NCI-H146 (cell line): Measurements from ENCODE around the gene ACADVL.
A peak's percentile ranks its signal among the peaks of the same experiment; 100 is the strongest.

Experiments
- DNase-seq: peaks from one replicate; lab custom pipeline; 2025; lab: John Stamatoyannopoulos, UW

ACADVL gene

GRCh38 chr17:7191571-7192270, 28.0 kb upstream of the ACADVL start:
- DNase-seq: peak; percentile 14

GRCh38 chr17:7192271-7192937, 27.3 kb upstream of the ACADVL start:
- no peak for DNase-seq

DNA sequence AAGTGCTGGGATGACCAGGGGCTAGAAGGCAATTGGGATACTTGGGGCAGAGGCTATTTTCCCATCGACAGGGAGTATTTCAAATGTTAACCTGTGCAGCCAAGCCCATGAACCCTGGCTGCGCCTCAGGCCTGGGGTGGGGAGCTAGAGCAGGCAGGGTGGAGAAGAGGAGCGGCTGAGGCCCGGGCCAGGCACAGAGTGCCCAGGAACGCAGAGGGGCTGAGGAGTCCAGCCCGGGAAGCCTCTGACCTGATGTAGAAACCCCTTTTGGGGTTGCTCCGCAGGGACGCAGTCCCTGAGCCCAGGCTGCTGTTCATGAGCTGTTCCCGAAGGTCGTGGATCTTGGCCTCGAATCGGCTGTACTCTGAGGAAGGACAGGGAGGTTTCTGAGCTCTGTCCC, 23.8 kb upstream of the ACADVL start:
- no peak for DNase-seq

DNA sequence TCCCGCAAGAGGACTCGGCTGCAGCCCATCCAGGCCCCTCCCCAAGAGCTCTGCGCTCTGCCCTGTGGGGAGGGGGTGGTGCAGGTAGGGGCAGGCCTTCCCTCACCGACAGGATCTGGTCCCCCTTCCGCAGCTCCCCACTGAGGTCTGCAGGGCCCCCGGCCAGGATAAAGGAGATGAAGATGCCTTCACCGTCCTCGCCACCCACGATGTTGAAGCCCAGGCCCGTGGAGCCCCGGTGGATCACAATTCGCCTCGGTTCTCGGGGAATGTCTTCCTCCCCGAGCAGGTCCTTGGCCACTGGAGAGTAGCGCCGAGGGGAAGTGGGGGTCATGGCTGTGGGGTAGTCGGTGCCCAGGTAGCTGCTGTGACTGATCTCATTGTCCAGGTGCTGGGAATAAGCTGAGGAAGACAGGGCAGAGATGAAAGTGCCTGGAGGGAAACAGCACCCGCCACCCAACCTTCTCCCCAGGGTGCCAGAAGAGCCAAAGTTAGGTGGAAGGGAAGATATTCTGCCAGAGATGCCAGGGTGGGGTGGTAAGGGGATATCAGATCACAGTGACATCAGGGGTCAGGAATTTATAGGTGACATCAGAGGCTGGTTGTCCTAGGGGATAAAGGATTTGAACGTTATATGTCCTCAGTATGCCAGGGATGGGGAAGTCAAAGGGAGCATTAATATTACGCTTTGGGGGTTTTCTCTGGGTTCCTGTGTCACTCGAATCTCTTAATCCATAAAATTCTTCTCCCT, 22.9 kb upstream of the ACADVL start:
- no peak for DNase-seq

- DNase-seq: no peak
Observed at GRCh38 chr17:7203391-7203790, 16.3 kb upstream of the ACADVL start.

GRCh38 chr17:7204336-7204735, 15.4 kb upstream of the ACADVL start:
- no peak for DNase-seq

- DNase-seq: peak; percentile 97
Observed at GRCh38 chr17:7204828-7205461, 14.8 kb upstream of the ACADVL start.

DNA sequence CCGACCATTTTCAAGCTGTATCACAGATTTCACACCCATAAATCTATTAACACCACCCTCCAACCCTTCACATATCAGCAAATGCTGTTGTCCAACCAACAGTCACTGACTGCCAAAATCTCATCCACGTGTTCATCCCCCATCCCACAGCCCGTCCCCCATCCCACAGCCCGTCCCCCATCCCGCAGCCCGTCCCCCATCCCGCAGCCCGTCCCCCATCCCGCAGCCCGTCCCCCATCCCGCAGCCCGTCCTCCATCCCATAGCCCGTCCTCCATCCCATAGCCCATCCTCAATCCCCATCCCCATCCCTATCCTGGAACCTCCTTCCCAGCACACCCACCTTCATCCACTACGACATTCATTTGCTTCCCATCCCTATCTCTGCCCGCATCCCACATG, 14.2 kb upstream of the ACADVL start:
- no peak for DNase-seq

DNA sequence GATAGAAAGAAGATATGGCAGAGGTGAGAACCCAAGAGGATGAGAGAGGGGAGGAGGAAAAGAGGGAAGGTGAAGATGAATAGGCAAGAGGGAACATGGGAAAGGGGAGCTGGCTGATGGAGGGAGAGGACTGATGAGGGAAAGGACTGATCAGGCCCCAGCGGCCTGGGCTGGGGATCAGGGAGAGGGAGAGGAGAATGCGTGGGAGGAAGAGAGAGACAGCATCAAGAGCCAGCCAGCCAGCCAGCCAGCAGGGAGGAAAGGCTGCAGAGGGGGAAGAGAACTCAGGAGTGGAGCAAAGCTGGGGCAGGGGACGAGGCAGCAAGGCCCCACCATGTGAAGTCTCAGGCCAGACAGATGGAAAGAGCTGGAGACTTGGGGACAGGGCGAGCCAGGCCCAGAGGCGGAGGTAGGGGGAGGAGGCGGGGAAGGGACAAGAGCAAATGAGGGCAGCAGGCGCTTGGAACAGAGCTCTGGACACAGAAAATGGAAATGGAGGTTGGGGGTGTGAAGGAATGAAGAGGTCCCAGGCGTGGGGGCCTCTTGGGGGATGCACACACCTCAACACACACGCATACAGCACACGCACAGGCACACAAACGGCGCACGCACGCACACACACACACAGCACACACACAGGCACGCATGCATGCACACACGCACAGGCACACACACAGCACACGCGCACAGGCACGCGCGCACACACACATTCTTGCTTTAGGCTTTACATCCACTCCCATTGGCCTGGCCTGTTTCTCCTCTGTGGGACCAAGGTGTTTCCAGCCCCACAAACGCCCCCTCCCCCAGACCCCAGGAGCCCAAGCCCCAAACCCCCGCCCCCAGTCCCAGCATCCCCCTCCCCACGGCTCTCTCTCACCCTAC, 12.4 kb upstream of the ACADVL start:
- no peak for DNase-seq

DNA sequence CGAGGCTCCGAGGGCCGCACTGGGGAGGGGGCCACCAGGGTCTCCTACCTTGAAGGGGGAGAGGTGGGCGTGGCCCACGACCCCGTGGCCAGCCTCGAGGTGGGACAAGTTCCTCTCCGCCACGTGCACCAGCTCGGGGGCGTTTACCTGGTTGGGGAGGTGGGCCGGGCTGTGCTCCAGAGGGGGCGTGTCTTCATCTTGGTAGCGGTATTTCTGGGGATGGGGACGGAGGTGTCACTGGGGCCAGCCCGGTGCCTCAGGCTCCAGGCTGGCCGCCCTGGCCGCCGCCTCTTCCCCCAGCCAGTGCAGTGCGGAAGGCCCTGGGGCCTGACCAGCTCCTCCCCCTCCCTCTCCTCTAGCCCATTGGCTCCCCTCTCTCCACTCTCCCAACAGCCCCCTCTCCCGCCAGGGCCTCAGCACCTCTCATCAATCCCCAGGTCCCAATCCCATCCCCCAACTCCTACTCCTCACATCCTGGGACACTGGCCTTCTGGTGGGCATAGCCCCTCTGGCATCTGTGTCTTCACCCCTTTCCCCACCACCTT, 11.6 kb upstream of the ACADVL start:
- no peak for DNase-seq

DNA sequence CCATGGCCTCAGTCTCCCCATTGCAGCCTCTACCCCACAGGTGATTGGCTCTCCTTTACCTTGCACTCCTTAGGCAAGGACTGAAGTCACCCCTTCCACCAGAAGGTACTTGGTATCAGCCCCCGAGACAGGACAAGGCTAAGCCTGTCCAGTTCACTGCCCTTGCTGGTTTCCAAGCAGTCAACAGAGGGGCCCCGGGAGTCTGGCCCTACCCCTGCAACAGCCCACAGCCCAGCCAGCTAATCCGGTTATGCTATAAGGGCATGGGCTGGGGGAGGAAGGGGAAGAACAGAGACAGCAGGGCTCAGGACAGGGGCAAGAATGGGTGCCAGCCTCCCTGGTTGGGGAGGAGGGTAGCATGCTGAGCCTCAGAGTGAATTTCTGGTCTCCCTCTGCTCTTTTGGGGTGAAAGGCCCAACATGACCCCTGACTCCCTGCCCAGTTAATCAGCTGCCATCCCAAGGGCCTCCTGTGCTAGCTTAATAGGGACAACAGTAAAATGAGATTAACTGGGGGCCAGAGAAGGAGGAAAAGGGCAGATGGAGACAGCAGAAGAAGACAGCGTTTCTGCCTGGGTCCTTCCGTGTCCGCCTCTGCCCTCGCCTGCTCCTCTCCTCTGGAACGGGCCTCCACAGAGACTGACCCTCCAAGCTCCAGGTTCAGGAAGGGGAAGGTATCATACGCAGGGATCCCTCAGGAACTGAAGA, 10.8 kb upstream of the ACADVL start:
- no peak for DNase-seq

DNA sequence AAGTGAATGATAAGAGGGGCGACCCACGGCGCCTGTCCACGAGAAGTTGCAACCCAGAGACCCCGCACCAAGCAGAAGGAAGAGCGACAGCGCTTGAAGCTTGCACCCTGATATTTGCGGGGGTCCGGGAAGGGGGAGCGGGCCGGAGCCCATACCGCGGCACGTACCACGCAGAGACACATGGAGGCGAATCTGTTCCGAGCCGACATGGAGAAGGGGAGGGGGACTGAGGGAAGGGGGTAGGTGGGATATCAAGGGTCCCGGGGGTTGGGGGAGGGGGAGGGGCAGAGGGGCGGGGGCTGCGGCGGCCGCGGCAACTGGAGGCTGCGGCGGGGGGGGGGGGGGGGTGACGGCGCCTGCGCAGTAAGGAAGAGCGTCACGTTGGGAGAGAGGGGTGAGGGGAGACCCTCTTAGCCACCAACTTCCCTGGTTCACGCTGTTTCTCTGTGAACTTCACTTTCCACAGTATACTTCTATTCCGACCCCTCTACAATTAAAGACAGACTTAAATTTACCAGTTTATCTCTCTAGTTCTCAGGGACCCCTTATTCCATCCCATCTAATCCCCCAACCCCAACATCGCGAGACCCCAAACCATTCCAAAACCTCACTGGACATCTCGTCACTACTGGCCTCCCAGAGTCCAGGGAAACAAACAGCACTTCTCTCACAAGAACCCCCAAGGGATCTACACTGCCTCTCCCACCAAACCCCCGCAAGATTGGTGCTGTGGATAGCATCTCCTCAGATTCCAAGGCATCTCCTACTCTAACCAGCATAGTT, 8.1 kb upstream of the ACADVL start:
- no peak for DNase-seq

DNA sequence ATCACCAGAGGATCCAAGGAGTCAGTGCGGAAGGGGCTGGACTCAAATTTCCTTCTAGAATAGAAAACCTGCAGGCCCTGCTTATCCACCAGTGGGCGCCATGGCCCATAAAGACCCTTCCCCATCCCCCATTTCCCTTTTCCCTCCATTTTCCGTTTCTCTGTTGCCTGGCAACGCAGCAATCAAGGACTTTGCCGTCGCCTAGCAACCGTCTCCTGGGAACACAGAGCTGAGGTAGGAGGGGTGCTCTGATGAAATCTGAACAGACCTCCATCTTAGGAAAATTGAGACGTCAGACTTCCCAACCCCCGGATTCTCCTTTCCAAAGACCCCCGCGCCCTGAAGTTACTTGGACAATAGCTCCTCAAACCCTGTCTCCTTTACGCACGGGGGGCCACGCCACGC, 5.8 kb upstream of the ACADVL start:
- peak; percentile 96 for DNase-seq

DNA sequence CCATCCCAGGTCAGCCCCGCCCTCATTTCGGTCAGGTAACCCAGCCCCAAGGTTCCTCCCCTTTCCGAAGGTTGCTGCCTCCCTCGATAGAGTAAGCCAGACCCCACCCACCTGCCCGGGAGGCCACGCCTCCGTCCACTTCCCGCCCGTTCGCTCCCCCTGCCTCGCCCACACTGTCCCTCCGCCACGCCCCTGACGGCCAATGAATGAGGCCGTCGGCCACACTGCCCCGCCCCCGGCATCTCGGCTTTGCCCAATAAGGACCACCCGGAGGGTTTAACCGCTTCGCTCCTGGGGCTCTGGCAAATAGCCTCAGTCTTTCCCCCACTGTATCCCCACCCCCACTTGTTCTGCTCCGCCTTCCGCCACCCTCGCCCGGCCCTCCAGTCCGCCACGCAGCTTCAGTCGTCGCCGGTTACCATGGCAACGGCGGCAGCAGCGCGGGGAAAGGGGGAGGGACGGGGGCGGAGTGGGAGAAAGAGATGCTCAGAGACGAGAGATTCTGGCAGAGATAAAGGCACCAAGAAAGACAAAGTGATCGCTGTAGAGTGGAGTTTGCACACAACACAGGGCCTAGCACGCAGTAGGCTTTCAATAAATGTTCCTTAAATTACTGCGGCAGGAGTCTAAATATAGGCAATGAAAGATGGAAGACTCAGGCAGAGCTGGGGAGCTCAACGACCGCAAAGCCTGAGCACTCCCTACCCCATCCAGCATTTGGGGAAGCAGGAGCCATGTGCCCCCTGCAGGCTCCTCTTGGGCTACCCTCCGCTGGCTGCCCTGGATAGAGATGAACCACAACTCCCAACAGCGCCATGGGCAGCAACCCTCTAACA, 5.2 kb upstream of the ACADVL start:
- DNase-seq: peak; percentile 99

- no peak for DNase-seq
Observed at GRCh38 chr17:7215136-7215638, 4.6 kb upstream of the ACADVL start.

GRCh38 chr17:7215652-7216180, 4.0 kb upstream of the ACADVL start:
- DNase-seq: no peak

DNA sequence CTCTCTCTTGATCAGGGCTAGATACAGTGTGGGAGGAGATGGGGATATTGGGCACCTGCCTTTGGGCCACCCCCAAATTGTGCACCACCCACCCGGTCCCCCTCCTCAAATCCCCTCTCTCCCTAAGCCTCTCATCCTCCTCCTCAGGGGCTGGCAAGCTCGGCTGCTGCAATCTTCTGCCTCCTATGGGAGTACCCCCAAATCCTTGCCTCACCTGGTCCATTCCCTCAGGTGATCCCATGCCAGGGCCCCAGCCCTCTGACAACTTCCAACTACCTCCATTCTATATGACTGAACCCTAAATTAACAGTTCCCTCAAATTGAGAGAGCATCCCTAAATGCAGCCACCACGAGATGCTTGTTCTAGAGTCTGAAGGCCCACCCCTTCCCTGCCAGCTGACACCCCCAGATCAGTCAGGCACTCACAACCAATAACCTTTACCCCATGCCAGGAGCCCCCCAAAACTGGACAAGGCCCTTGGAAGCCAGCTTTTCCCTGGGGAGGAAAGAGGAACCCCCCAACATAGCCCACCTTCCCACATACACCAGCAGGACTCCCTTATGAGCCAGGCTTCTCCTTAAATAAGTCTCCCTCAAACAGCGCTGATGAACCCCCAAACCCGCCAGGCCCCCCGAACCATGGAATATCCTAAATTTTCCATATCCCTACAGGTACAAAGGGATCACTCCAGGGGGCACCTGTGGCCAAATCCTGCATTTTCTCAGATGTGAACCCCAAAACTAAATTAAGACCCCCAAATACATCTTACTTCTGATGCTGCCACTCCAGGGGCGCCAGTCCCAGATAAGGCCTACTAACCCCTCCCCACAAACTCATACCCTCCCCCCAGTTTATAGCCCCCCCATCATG, 3.3 kb upstream of the ACADVL start:
- no peak for DNase-seq
